ENCODE results near the gene OR51A4. TPM values are rescaled to one million over a fixed set of nuclear protein-coding genes. Genes with fewer than 3 reads are reported as not detected.

The OR51A4 gene
- polyA plus RNA-seq, 1 donor from 2014 or later, result not detected

DNA sequence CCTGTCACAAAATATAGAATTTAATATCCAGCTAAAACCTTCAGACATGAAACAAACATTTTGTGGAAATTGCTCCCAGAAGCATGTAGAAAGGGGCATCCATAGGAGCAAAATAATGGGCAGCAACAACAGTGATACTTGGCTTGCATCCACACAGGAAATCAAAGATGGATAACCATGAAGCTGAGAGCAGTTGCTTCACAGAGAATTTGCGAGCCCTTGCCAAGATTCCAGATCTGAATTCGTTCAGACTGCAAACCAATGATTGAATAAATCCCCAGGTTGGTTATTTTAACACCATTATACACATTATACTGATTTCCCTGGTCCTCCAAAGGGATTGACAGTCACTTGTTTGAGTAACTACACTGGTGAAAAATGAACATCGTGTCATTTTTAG is 31.6 kb upstream of the OR51A4 start:
- no peaks in the 10 kb centered on the region for H3K9me3 ChIP-seq (ENCODE audit: low read length)
- no peaks in the 10 kb centered on the region for H3K9me2 ChIP-seq (ENCODE audit: insufficient read depth, low read length)
- H3F3A ChIP-seq (ENCODE audit: insufficient read depth, low read length, poor library complexity, severe bottlenecking), result no peaks in the 10 kb centered on the region
- H3K27ac ChIP-seq (ENCODE audit: low read length), result no peak overlapping the region
- H3K27me3 ChIP-seq (ENCODE audit: insufficient read depth, low read depth, low read length), result no peaks in the 10 kb centered on the region
- H3K4me3 ChIP-seq (ENCODE audit: low read length), result no peak overlapping the region
- no peak overlapping the region for H2AFZ ChIP-seq (ENCODE audit: low read depth, low read length)
- H3K9ac ChIP-seq (ENCODE audit: low read length), result no peak overlapping the region
- TF ChIP-seq TAF1 (IDR thresholded peaks at IDR 0.05; ENCODE audit: low read depth), result no peak
- TF ChIP-seq, protein P1, sequence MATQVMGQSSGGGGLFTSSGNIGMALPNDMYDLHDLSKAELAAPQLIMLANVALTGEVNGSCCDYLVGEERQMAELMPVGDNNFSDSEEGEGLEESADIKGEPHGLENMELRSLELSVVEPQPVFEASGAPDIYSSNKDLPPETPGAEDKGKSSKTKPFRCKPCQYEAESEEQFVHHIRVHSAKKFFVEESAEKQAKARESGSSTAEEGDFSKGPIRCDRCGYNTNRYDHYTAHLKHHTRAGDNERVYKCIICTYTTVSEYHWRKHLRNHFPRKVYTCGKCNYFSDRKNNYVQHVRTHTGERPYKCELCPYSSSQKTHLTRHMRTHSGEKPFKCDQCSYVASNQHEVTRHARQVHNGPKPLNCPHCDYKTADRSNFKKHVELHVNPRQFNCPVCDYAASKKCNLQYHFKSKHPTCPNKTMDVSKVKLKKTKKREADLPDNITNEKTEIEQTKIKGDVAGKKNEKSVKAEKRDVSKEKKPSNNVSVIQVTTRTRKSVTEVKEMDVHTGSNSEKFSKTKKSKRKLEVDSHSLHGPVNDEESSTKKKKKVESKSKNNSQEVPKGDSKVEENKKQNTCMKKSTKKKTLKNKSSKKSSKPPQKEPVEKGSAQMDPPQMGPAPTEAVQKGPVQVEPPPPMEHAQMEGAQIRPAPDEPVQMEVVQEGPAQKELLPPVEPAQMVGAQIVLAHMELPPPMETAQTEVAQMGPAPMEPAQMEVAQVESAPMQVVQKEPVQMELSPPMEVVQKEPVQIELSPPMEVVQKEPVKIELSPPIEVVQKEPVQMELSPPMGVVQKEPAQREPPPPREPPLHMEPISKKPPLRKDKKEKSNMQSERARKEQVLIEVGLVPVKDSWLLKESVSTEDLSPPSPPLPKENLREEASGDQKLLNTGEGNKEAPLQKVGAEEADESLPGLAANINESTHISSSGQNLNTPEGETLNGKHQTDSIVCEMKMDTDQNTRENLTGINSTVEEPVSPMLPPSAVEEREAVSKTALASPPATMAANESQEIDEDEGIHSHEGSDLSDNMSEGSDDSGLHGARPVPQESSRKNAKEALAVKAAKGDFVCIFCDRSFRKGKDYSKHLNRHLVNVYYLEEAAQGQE (IDR thresholded peaks at IDR 0.05; ENCODE audit: borderline replicate concordance), result no peak
- no peak for TF ChIP-seq RAD21 (conservative IDR thresholded peaks at IDR 0.05)
- no peak for TF ChIP-seq MXI1 (conservative IDR thresholded peaks at IDR 0.05; ENCODE audit: poor library complexity, severe bottlenecking)
- H3K36me3 ChIP-seq (ENCODE audit: insufficient read depth, low read length), result no peaks in the 10 kb centered on the region
- H3K4me2 ChIP-seq (ENCODE audit: low read length), result no peak overlapping the region
- no peaks in the 10 kb centered on the region for H4K20me1 ChIP-seq (ENCODE audit: insufficient read depth)
- H3K79me2 ChIP-seq (replicated peaks; ENCODE audit: insufficient read depth, low read length), result no peaks in the 10 kb centered on the region

DNA sequence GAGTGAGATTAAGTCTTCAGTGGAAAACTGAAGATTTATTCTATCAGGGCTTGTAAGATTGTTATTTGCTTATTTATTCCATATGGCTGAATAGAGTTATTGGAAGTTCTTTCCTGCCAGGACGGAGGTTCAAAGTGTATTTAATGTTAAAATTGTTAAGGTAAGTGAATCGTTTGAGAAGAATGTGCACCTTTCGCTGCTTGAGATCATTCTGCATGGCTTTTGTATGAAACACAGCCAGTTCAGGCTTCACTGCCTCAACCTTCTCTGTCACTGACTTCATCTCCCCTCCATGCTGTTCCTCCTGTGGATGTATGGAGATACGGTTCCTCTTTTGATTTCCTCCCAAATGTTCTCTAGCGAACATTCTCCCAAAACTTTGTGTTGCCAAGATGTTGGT is 28.0 kb upstream of the OR51A4 start:
- Histone ChIP-seq H3K4me3 (ENCODE audit: low read length) (no peak overlapping the region), H3K9me3 (ENCODE audit: low read length) (no peaks in the 10 kb centered on the region), H3K9ac (ENCODE audit: low read length) (no peak overlapping the region), H3F3A (ENCODE audit: insufficient read depth, low read length, poor library complexity, severe bottlenecking) (no peaks in the 10 kb centered on the region), H4K20me1 (ENCODE audit: insufficient read depth) (no peaks in the 10 kb centered on the region), H3K36me3 (ENCODE audit: insufficient read depth, low read length) (no peaks in the 10 kb centered on the region), H3K27me3 (ENCODE audit: insufficient read depth, low read depth, low read length) (no peaks in the 10 kb centered on the region), H3K9me2 (ENCODE audit: insufficient read depth, low read length) (no peaks in the 10 kb centered on the region), H3K79me2 (replicated peaks; ENCODE audit: insufficient read depth, low read length) (no peaks in the 10 kb centered on the region), H3K27ac (ENCODE audit: low read length) (no peak overlapping the region), H3K4me2 (ENCODE audit: low read length) (no peak overlapping the region), H2AFZ (ENCODE audit: low read depth, low read length) (no peak overlapping the region)
- TF ChIP-seq CTCF (IDR thresholded peaks at IDR 0.05; ENCODE audit: poor library complexity, severe bottlenecking) (no peak), RAD21 (conservative IDR thresholded peaks at IDR 0.05) (no peak)

DNA sequence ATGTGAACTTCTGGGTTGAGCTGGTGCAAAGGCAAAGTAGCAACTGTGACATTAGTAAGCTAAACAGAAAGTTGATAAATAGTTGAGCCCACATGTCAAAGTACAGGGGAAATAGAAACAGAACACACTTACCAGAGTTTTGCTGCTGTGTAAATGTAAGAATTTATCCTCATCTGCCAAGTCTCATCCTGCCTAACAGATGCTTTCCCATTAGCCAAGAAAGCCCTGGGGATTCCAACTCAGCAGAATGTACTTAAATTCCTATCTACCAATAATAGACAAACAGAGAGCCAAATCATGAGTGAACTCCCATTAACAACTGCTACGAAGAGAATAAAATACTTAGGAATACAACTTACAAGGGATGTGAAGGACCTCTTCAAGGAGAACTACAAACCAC is 15.4 kb upstream of the OR51A4 start:
- Histone ChIP-seq H3K9me3 (ENCODE audit: low read length) (no peaks in the 10 kb centered on the region), H3K79me2 (replicated peaks; ENCODE audit: insufficient read depth, low read length) (no peaks in the 10 kb centered on the region), H3F3A (ENCODE audit: insufficient read depth, low read length, poor library complexity, severe bottlenecking) (no peaks in the 10 kb centered on the region), H3K36me3 (ENCODE audit: insufficient read depth, low read length) (no peaks in the 10 kb centered on the region), H3K9me2 (ENCODE audit: insufficient read depth, low read length) (no peaks in the 10 kb centered on the region), H3K4me3 (ENCODE audit: low read length) (no peak overlapping the region), H3K9ac (ENCODE audit: low read length) (no peak overlapping the region), H3K4me2 (ENCODE audit: low read length) (no peak overlapping the region), H3K27ac (ENCODE audit: low read length) (no peak overlapping the region), H3K27me3 (ENCODE audit: insufficient read depth, low read depth, low read length) (no peaks in the 10 kb centered on the region), H2AFZ (ENCODE audit: low read depth, low read length) (no peak overlapping the region), H4K20me1 (ENCODE audit: insufficient read depth) (no peaks in the 10 kb centered on the region)
- no peak for TF ChIP-seq SMC3 (conservative IDR thresholded peaks at IDR 0.05; ENCODE audit: poor library complexity)
- TF ChIP-seq, protein P1 (IDR thresholded peaks at IDR 0.05; ENCODE audit: borderline replicate concordance), result no peak
- TF ChIP-seq MXI1 (conservative IDR thresholded peaks at IDR 0.05; ENCODE audit: poor library complexity, severe bottlenecking), result no peak

Data from neural cell (in vitro differentiated cells).